Left cardiac atrium (tissue), 4 donors: Measurements from ENCODE around the gene SLC5A6. TPM values are rescaled to one million over a fixed set of nuclear protein-coding genes. Genes with fewer than 3 reads are reported as not detected.

Experiments used
- ATAC-seq, 2 donors: fragments of 200-7000 bp; cut with Tn5 transposase; one replicate each; pipeline ENCODE4 v1.9.1; 2020; ENCODE audit warnings: mild to moderate bottlenecking in 2 of 2, moderate library complexity in 2 of 2
- DNase-seq: peaks from one replicate; pipeline ENCODE4 v3.0.0-alpha.2; 2020
- intact Hi-C, 2 donors: fragments of 100-400 bp; cut with DNase I; formaldehyde crosslinking; loops; one replicate each; pipeline versions ENCODE4 v1.14.1 to v1.15.1; 2022 to 2023
- total RNA-seq, 2 donors: library from RNA; stranded (reverse); fragmentation: NEBNext Ultra II Directional; extraction: Animal tissue kit (Norgen Biotek cat#: 25700); gene quantifications; one replicate each; pipeline ENCODE4 v1.2.1, GENCODE V29; 2021
- donor health status: DM: no; HTN: yes; CAD: no.
- donor health status: DM: no; HTN: yes; CAD: no; lungs with severe emphysema.
- donor health status: DM: yes; HTN: yes; CAD: no.
- donor health status: Dilated cardiomyopathy.

The SLC5A6 gene
- total RNA-seq, 2 donors from 2014 or later: 20.0 to 21.4 TPM

- intact Hi-C loops: no loop called here
These were observed 57.6 kb downstream of the SLC5A6 start for GRCh38 chr2:27154488-27154887.

DNA sequence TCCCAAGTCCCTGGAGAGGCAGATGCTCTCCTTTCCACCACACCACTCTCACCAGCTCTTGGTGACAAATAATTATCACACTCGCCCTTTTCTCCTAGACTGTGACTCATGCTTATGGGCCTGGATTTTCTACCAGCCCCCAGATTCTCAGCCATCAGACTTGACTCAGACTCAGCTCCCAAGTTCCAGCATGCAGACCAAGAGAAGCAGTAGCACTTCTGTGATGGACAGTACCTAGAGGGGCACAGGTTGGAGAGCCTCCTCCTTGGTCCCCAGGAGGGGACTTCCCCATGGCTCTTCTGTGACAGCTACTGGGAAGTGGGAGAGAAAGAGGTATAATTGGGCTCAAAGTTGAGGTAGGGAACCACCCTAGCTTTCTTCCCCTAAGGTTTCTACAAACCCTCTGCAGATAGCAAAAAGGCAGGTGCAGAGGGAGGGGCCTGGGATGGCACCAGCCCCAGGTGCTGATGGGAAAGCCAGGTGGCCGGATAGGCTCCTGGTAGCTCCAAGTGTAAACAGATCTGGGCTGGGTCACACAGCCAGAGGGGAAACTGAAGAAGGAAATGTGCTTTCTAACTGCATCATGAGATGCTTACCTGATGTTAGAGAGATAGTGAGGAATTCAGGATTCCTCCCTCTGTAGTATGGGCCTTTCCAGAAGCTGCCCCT lies 59.1 kb downstream of the SLC5A6 start:
- ATAC-seq (no peak), DNase-seq (no peak)
- intact Hi-C loops: no loop called here

More at GRCh38 chr2:27154488-27154887, 57.6 kb downstream of the SLC5A6 start:
- no peak for ATAC-seq
- DNase-seq: no peak

DNA sequence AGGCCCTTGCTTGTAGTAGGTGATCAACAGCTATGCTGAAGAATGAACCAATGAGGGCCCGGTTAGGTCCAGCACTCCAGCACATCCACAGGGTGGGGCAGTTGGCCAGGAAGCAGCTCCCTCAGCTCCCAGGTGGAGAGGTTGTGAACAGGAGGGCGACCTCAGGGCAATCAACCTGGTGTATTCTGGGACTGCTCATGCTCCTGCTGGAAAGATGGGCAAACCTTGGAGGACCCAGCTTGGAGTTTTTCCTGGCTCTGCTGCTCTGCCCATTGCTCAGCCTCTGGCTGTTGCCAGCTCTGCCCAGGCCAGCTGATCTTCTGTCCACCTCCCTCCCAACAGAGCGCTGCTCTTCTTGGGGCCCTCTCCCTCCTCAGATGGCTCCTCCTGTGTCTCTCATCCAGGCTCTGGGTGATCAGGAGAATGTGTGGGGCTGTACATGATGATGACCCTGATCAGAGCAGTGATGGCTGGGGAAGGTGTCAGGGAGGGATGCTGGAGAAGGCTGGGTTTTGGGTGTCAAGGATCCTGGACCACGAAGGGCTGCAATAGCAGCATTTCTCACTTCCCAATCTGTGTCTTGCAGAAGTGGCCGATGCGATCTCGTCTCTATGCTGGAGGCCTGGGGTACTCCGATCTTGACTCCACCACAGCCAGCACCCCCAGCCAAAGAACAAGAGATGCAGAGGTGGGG lies 59.8 kb downstream of the SLC5A6 start:
- no peak for DNase-seq
- no peak for ATAC-seq
- intact Hi-C loops: no loop called here

- ATAC-seq (no peak), DNase-seq (no peak)
- intact Hi-C loops: no loop called here
These were observed 61.3 kb downstream of the SLC5A6 start for GRCh38 chr2:27150639-27151230.

Other genes starting within 250 kb of the SLC5A6 start
- 10 to 100 TPM; 35.3 to 43.1 TPM for gene MAPRE3, start 241.6 kb downstream of the SLC5A6 start, total RNA-seq
- gene TMEM214, start 179.3 kb downstream of the SLC5A6 start, total RNA-seq: 10 to 100 TPM; 39.1 to 66.5 TPM
- gene AGBL5, start 160.6 kb downstream of the SLC5A6 start, total RNA-seq: 10 to 100 TPM in 1 of 2 donors, 1 to 10 TPM in 1; 8.4 to 12.0 TPM
- gene OST4, start 140.6 kb downstream of the SLC5A6 start, total RNA-seq: 100 to 1,000 TPM; 364 to 404 TPM
- 10 to 100 TPM; 41.1 to 46.6 TPM for gene EMILIN1, start 133.7 kb downstream of the SLC5A6 start, total RNA-seq
- gene KHK, start 125.5 kb downstream of the SLC5A6 start, total RNA-seq: 1 to 10 TPM; 3.0 to 4.3 TPM
- gene CGREF1, start 93.1 kb downstream of the SLC5A6 start, total RNA-seq: 1 to 10 TPM; 5.6 to 5.9 TPM
- 1 to 10 TPM; 1.1 to 3.2 TPM for gene ABHD1, start 88.5 kb downstream of the SLC5A6 start, total RNA-seq
- 10 to 100 TPM; 50.1 to 51.5 TPM for gene PREB, start 77.6 kb downstream of the SLC5A6 start, total RNA-seq
- gene PRR30, start 72.9 kb downstream of the SLC5A6 start, total RNA-seq: not detected
- under 1 TPM in 1 of 2 donors, not detected in 1; 0.24 TPM for gene TCF23, start 63.3 kb downstream of the SLC5A6 start, total RNA-seq
- gene ATRAID, start 227 bp downstream of the SLC5A6 start, total RNA-seq: 100 to 1,000 TPM; 106 to 125 TPM
- 10 to 100 TPM; 12.7 to 15.2 TPM for gene CAD, start 5.1 kb upstream of the SLC5A6 start, total RNA-seq
- 1 to 10 TPM; 4.8 to 5.7 TPM for gene SLC30A3, start 50.8 kb upstream of the SLC5A6 start, total RNA-seq
- gene DNAJC5G, start 63.2 kb upstream of the SLC5A6 start, total RNA-seq: under 1 TPM; 0.41 to 0.71 TPM
- 100 to 1,000 TPM in 1 of 2 donors, 10 to 100 TPM in 1; 92.1 to 105 TPM for gene TRIM54, start 70.2 kb upstream of the SLC5A6 start, total RNA-seq
- gene UCN, start 96.2 kb upstream of the SLC5A6 start, total RNA-seq: 1 to 10 TPM; 1.2 to 1.6 TPM
- 10 to 100 TPM; 52.7 to 60.9 TPM for gene MPV17, start 110.8 kb upstream of the SLC5A6 start, total RNA-seq
- 10 to 100 TPM; 17.7 to 29.1 TPM for gene GTF3C2, start 144.5 kb upstream of the SLC5A6 start, total RNA-seq
- 10 to 100 TPM; 32.1 to 40.0 TPM for gene EIF2B4, start 158.1 kb upstream of the SLC5A6 start, total RNA-seq
- gene SNX17, start 158.3 kb upstream of the SLC5A6 start, total RNA-seq: 10 to 100 TPM; 61.4 to 74.3 TPM
- gene ZNF513, start 168.5 kb upstream of the SLC5A6 start, total RNA-seq: 10 to 100 TPM in 1 of 2 donors, 1 to 10 TPM in 1; 9.4 to 11.9 TPM
- 10 to 100 TPM; 35.2 to 42.1 TPM for gene PPM1G, start 197.3 kb upstream of the SLC5A6 start, total RNA-seq
- 10 to 100 TPM; 50.5 to 58.7 TPM for gene NRBP1, start 216.4 kb upstream of the SLC5A6 start, total RNA-seq
- gene KRTCAP3, start 230.1 kb upstream of the SLC5A6 start, total RNA-seq: not detected